DMS114 treated with DMSO at 0.1 percent for 48 hours (cell line): ENCODE measurements around the gene WDR37.
"Not testable (repeated sequence)": the region's sequence is repeated elsewhere in the genome, so short reads cannot be mapped to it uniquely, and the experiment has no call there.

ENCODE experiments used
- DNase-seq: peaks from one replicate; lab custom pipeline; 2025; ENCODE audit not compliant: unreplicated experiment; lab: John Stamatoyannopoulos, UW

Gene WDR37

DNA sequence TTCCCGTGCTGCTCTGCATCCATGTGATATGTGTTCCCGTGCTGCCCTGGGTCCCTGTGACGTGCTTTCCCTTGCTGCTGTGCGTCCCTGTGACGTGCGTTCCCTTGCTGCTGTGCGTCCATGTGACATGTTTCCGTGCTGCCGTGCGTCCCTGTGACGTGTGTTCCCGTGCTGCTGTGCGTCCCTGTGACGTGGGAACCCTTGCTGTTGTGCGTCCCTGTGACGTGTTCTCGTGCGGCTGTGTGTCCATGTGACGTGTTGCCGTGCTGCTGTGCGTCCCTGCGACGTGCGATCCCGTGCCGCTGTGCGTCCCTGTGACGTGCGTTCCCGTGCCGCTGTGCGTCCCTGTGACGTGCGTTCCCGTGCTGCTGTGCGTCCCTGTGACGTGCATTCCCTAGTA, 45.8 kb downstream of the WDR37 start:
- no peak for DNase-seq

DNA sequence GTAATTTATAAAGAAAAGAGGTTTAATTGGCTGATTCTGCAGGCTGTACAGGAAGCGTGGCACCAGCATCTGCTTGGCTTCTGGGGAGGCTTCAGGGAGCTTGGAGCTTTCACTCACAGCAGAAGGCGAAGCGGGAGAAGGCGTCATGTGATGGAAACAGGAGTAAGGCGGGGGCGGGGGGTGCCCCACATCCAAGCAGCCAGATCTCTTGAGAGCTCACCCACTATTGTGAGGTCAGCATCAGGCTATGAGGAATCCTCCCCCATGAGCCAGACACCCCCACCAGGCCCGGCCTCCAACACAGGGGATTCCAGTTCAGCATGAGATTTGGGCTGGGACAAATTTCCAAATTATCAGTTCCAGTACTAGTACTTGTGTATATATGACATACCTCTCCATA, 46.2 kb downstream of the WDR37 start:
- no peak for DNase-seq

GRCh38 chr10:1102831-1103230, 46.6 kb downstream of the WDR37 start:
- no peak for DNase-seq

DNA sequence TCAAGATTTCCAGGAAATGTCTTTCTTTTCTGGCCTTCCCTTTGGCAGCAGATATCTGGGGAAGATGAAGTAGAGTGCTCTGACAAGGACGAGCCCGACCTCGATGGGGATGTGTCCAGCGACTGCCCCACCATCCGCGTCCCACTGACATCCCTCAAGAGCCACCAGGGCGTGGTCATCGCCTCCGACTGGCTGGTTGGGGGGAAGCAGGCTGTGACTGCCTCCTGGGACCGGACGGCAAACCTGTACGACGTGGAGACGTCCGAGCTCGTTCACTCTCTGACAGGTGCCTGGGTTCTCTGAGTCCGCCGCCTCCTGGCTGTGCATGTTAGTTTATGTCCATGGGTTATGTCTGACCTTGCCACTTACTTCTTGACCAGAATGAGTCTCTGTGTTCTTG, 47.4 kb downstream of the WDR37 start:
- no peak for DNase-seq

DNA sequence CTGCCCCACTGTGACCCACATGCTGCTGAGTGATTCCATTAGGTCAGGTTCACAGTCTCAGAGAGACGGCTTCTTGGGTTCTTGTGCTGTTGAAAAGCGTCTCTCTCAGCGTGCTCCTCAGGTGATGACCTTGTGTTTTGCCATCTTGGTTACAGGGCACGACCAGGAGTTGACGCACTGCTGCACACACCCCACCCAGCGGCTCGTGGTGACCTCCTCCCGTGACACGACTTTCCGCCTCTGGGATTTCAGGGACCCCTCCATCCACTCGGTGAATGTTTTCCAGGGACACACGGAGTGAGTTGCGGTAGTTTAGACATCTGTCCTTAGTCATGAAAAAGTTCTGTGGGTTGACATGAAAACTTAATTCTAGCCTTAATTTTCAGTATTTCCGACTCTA, 48.8 kb downstream of the WDR37 start:
- no peak for DNase-seq

GRCh38 chr10:1107004-1107403, 50.8 kb downstream of the WDR37 start:
- DNase-seq: no peak

GRCh38 chr10:1107679-1108078, 51.5 kb downstream of the WDR37 start:
- no peak for DNase-seq

GRCh38 chr10:1109795-1110673, 53.8 kb downstream of the WDR37 start:
- peak; percentile 26 for DNase-seq

- DNase-seq: no peak
Measured at GRCh38 chr10:1110674-1111119, 54.5 kb downstream of the WDR37 start.

GRCh38 chr10:1114315-1114714, 58.1 kb downstream of the WDR37 start:
- no peak for DNase-seq

DNA sequence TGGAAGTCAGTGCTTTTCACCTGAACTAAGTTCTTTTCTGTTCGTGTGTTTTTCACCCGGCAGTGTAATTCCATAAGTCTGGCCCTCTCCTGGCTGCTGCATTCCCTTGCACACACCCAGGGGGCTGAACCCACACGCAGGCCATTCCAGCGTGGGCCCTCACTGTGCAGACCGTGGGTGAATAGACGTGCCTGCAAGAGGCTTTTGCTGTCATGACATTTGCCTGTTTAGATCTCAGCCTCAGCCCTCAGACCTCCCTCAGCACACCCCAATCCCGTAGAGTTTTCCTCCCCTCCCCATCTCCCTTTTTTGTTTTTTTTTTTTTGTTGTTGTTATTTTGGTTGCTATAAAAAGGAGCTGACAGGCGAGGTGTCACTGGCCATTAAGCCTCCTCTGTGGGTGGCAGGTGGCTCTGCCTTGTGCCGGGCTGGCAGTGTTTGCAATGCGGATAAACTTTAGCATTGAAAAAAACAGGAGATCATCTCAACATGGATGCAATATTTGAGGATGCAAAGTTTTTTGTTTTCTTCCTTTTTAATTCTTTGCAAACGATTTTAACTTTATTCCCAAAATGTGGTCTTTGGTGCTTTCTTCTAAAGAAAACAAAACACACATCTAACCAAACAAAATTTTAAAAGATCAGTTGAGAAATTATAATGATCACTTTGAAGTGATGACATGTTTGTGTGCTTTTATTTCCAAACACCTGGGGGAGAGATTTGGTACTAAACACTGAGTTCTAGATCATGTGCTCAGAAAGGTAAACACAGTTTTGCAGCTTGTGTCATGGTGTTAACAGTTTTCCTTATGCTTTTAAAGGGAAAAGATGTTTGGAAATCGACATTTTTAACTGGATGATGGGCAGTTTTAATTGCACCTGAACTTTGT, 58.8 kb downstream of the WDR37 start:
- no peak for DNase-seq

- DNase-seq: no peak
Measured at GRCh38 chr10:1115607-1115955, 59.4 kb downstream of the WDR37 start.

- DNase-seq: no peak
Measured at GRCh38 chr10:1116051-1116450, 59.9 kb downstream of the WDR37 start.

DNA sequence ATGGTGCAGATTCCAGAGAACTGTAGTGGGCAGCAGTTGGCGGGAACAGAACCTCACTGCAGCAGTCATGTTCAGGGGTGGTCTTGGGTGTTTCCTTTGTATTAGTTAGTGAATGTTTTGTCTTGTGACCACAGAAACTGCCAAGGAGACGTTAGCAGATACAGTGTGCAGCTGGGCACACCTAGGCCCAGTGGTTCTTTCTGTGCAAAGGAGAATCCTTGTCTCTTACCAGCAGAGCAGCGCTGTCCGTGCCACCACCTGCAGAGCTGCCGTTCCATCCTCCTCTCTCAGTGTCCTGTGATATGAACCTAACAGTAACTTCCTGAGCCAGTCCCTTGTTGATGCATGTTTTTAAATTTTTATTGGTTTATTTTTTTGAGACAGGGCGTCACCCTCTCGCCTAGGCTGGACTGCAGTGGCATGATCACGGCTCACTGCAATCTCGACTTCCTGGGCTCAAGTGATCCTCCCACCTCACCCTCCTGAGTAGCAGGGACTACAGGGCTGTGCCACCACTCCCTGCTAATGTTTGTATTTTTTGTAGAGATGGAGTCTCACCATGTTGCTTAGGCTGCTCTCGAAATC, 60.6 kb downstream of the WDR37 start:
- no peak for DNase-seq

- DNase-seq: no peak
Measured at GRCh38 chr10:1117651-1118050, 61.5 kb downstream of the WDR37 start.

- not testable (repeated sequence) for DNase-seq
Measured at GRCh38 chr10:1118318-1118717, 62.1 kb downstream of the WDR37 start.

DNA sequence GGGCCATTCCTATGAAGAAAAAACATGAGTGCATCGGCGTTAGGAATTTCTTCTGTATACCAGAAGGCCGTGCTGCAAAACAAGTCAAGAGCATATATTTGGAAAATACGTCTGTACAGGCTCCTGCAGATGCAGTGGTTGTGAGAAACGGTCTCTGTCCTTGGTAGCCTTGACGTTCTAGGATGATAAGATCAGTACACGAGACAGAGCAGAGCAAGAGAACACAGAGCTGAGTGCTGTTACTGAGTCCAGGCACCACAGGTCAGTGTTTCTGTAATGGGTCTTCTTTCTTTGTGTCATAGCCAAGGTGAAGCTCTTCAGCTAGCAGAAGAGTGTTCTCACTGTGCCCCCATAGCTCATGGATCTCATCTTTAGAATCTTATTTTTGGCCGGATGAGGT, 62.8 kb downstream of the WDR37 start:
- no peak for DNase-seq

DNA sequence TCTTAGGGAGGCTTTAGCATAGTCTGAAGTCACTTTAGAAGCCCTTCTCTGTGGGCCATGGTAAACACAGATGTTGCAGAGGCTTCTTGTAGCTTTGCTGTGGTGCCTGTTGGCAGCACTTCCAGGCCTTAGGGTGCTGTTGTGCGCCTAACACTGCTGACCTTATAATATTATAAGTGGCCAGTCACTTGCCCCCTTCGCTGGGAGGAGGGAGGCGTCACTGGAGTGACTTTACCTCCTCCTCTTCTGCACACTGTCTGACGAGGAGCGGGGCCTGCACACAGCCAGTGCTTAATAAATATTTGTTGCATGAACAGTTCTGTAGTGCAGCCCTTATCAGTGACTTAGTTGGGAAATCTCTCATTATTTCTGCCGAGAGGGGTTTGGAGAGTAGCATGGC, 63.3 kb downstream of the WDR37 start:
- no peak for DNase-seq

DNA sequence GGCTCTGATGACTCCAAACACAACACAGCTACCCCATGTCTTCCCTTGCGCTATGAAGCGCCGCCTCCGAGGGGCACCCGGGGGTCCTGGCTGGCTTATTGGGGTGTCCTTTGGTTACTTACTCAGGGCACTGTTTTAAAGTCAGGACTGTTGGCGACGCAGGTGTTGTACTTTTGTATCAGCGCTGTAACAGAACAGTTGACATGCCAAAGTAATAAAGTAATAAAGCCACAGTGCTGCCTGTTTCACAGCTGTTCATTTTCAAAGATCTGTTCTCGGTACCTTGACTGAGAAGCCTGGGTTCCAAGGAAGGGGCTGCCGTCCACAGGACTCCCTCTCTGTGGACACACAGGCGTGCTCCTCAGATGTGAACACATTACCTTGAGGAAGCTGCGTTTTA, 64.1 kb downstream of the WDR37 start:
- no peak for DNase-seq

DNA sequence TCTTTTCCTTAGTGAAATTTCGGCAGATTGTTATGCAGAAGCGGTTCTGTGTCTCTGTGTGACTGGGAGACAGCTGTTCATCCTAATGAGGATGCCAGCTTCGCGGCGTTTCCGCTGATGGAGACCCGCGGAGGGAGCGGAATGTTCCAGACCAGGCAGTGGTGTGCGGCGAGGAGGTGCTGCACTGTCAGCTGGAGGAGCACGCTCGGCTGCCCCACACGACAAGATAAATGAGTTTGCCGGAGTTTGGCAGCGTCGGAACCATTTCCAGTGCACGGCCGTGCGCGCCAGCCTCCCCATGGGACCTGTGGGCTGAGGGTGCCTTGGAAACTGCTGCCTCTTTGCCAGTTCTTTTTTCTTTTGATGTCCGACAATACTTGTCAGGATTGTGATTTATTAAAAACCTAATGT, 64.6 kb downstream of the WDR37 start:
- DNase-seq: no peak

DNA sequence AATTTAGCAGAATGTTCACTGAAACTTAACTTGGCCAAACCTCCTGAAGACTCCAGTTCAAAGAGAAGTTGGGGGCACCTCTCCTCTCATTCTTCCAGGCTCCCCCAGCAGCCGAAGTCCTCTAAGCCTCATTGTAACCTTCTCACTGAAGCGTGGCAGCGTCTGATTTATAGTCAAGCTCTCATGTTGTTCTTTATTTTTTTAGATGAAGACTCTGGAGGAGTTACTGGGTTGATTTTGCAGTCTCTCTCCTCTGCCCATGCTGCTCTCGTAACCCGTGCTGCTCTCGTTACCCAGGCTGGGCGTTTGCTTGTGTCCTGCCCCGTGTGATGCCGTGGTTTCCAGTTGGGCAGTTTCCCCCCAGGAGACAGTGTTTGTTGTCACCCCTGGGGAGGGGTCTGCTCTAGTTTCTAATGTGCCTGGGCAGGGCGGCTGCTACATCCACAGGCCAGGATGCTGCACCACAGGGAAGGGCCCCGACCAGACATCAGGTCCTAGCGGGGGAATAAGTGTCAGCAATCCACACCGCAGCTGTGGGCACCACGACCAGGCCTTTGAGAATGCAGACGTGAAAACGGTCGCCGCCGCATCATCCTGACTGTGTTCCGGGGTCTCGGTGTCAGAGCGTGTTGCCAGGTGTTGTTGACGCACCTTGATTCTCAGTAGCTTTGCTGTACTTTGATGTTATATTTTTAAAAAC, 65.2 kb downstream of the WDR37 start:
- DNase-seq: no peak
